ENCODE data around the gene KCNJ6.

GRCh38 chr21:37746849-37747248, 169.4 kb downstream of the KCNJ6 start:
- TF ChIP-seq CTCF (IDR thresholded peaks at IDR 0.05; ENCODE audit: insufficient read depth, low read depth, low read length) (no peak), EZH2 (IDR thresholded peaks at IDR 0.05; ENCODE audit: insufficient read depth, low read length) (no peak)

Data from astrocyte (in vitro differentiated cells and primary cell).